SU-DHL-6 (cell line): Measurements from ENCODE around the gene EFNA1.
"Not testable (repeated sequence)": the region's sequence is repeated elsewhere in the genome, so short reads cannot be mapped to it uniquely, and the experiment has no call there.

ENCODE experiments used
- H2AFZ ChIP-seq: fragments of 200-600 bp; sonication (generic); 2 replicates; pipeline ENCODE4 v1.6.1; 2014; ENCODE audit warnings: low read depth, mild to moderate bottlenecking, moderate library complexity, mixed read lengths, antibody characterized with exemption, low read length; ENCODE audit not compliant: severe bottlenecking
- H3F3A ChIP-seq: fragments of 200-600 bp; shearing (Covaris generic); 2 replicates; pipeline ENCODE4 v1.6.0; 2016; ENCODE audit warnings: antibody characterized with exemption, mild to moderate bottlenecking; ENCODE audit not compliant: insufficient read depth
- H3K27ac ChIP-seq: fragments of 200-600 bp; sonication (generic); 2 replicates; pipeline ENCODE4 v1.5.1; 2016; ENCODE audit warnings: low read depth, mild to moderate bottlenecking, low read length, moderate library complexity, mixed read lengths
- H3K27me3 ChIP-seq: fragments of 200-600 bp; sonication (generic), shearing (Covaris generic); 2 replicates; pipeline ENCODE4 v1.6.0; 2014; ENCODE audit warnings: mild to moderate bottlenecking, low read length
- H3K36me3 ChIP-seq: fragments of 200-600 bp; sonication (generic); 2 replicates; pipeline ENCODE4 v1.6.1; 2014; ENCODE audit warnings: mild to moderate bottlenecking, low read length, mixed read lengths
- H3K4me2 ChIP-seq: fragments of 300-600, 200-600 bp; shearing (Covaris generic), sonication (generic); 2 replicates; pipeline ENCODE4 v1.6.0; 2014; ENCODE audit warnings: low read length, low read depth, mild to moderate bottlenecking; ENCODE audit not compliant: poor library complexity, severe bottlenecking
- H3K4me3 ChIP-seq: fragments of 200-600 bp; sonication (generic); 2 replicates; pipeline ENCODE4 v1.5.1; 2014; ENCODE audit warnings: antibody characterized with exemption, low read length, mild to moderate bottlenecking, mixed read lengths; ENCODE audit not compliant: insufficient read depth, poor library complexity, severe bottlenecking
- H3K79me2 ChIP-seq: fragments of 200-600 bp; sonication (generic); 2 replicates; pipeline ENCODE4 v1.6.1; 2014; ENCODE audit warnings: mild to moderate bottlenecking, low read length, moderate library complexity; ENCODE audit not compliant: insufficient read depth
- H3K9ac ChIP-seq: fragments of 200-600 bp; sonication (generic); 2 replicates; pipeline ENCODE4 v1.7.0; 2014; ENCODE audit warnings: mild to moderate bottlenecking, low read length
- H3K9me2 ChIP-seq: fragments of 200-600 bp; sonication (generic); replicated peaks from 2 replicates; pipeline ENCODE4 v1.6.1; 2014; ENCODE audit warnings: low read length; ENCODE audit not compliant: insufficient read depth
- H3K9me3 ChIP-seq: fragments of 200-600 bp; sonication (generic); 2 replicates; pipeline ENCODE4 v1.6.1; 2014; ENCODE audit warnings: low read length, mixed read lengths; ENCODE audit not compliant: insufficient read depth
- H4K20me1 ChIP-seq: fragments of 200-600 bp; sonication (generic); 2 replicates; pipeline ENCODE4 v1.6.1; 2014; ENCODE audit warnings: low read depth, mild to moderate bottlenecking, antibody characterized with exemption, low read length, moderate library complexity, mixed read lengths
- CTCF ChIP-seq: fragments of 200-600 bp; sonication (generic); IDR thresholded peaks from one replicate; pipeline ENCODE4 v1.5.1; 2017; ENCODE audit warnings: antibody characterized with exemption, mild to moderate bottlenecking, low read length, moderate library complexity; ENCODE audit not compliant: insufficient read depth, poor library complexity, severe bottlenecking
- EZH2phosphoT487 ChIP-seq: fragments of 200-600 bp; sonication (generic), shearing (Covaris generic); conservative IDR thresholded peaks from 2 replicates; pipeline ENCODE4 v1.6.1; 2018; ENCODE audit warnings: mild to moderate bottlenecking, antibody characterized with exemption, low read length, moderate library complexity, mixed read lengths

The EFNA1 gene

GRCh38 chr1:155116113-155116764 lies 11.4 kb upstream of the EFNA1 start:
- no peak overlapping the region for H3K9ac ChIP-seq
- no peak overlapping the region for H3K4me2 ChIP-seq
- H3F3A ChIP-seq, result no peaks in the 10 kb centered on the region
- H3K27ac ChIP-seq, result no peak overlapping the region
- TF ChIP-seq EZH2phosphoT487 (no peak), CTCF (no peak)
- no peak overlapping the region for H2AFZ ChIP-seq
- H3K9me3 ChIP-seq, result no peaks in the 10 kb centered on the region
- H3K27me3 ChIP-seq, result no peaks in the 10 kb centered on the region
- H3K9me2 ChIP-seq, result no peaks in the 10 kb centered on the region
- H3K4me3 ChIP-seq, result no peak overlapping the region
- no peaks in the 10 kb centered on the region for H3K79me2 ChIP-seq
- no peaks in the 10 kb centered on the region for H3K36me3 ChIP-seq
- H4K20me1 ChIP-seq, result no peaks in the 10 kb centered on the region

DNA sequence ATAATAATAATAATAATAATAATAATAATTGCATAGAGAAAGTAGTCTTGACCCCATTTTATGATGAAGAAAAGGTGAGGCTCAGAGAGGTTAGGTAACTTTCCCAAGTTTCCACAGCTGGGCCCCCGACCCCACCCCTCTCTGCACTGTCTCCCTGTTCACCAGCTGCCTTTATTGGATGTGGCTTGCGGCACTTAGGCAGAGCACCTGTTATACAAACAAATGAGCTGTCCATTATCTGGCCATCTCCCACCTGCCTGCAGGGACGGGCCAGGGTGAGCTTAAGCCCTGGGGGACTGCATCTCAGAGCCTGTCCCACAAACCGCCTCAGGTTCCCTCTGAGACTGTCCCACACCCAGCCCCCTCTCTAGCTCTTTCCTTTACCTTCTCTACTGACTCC lies 10.1 kb upstream of the EFNA1 start:
- TF ChIP-seq EZH2phosphoT487 (no peak), CTCF (no peak)
- Histone ChIP-seq H3K4me3 (no peak overlapping the region), H4K20me1 (no peaks in the 10 kb centered on the region), H3K36me3 (no peaks in the 10 kb centered on the region), H3K9ac (no peak overlapping the region), H3K9me2 (no peaks in the 10 kb centered on the region), H3K27ac (no peak overlapping the region), H3K79me2 (no peaks in the 10 kb centered on the region), H3K4me2 (no peak overlapping the region), H3K9me3 (no peaks in the 10 kb centered on the region), H3K27me3 (no peaks in the 10 kb centered on the region), H3F3A (no peaks in the 10 kb centered on the region), H2AFZ (no peak overlapping the region)

- not testable (repeated sequence) for H3K79me2 ChIP-seq, H3K9me3 ChIP-seq, H3K36me3 ChIP-seq, H3K9ac ChIP-seq, H4K20me1 ChIP-seq, H3K4me2 ChIP-seq, H2AFZ ChIP-seq, H3K4me3 ChIP-seq, H3K27me3 ChIP-seq, H3F3A ChIP-seq, H3K27ac ChIP-seq, H3K9me2 ChIP-seq
Measured at GRCh38 chr1:155118090-155118489, 9.6 kb upstream of the EFNA1 start.

DNA sequence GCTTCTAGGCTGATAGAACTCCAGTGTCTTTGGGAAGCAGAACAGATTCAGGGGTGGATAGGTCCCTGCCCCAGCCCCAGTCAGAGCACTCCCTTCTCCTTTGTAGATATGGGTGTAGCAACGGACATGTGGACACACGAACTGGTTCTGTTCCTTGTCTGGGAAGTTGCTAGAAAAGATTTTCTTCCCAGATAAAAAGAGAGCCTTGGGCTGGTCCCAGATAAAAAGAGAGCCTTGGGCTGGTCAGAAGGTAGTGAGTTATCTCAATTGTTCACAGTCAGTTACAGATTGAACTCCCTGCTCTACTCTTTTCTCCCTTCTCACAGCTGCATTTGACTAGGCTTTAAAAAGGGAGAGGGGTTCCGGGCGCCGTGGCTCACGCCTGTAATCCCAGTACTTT lies 7.4 kb upstream of the EFNA1 start:
- Histone ChIP-seq H3K9ac (no peak overlapping the region), H3K9me3 (no peaks in the 10 kb centered on the region)

More for the DNA sequence above, 7.4 kb upstream of the EFNA1 start:
- no peaks in the 10 kb centered on the region for H4K20me1 ChIP-seq
- H3K79me2 ChIP-seq, result no peaks in the 10 kb centered on the region
- H3K27ac ChIP-seq, result no peak overlapping the region
- H3F3A ChIP-seq, result no peaks in the 10 kb centered on the region
- H3K4me3 ChIP-seq, result no peak overlapping the region
- H3K4me2 ChIP-seq, result no peak overlapping the region
- H2AFZ ChIP-seq, result no peak overlapping the region
- H3K36me3 ChIP-seq, result no peaks in the 10 kb centered on the region
- H3K9me2 ChIP-seq, result no peaks in the 10 kb centered on the region
- H3K27me3 ChIP-seq, result no peaks in the 10 kb centered on the region
- TF ChIP-seq CTCF (no peak), EZH2phosphoT487 (no peak)
